Neural cell (in vitro differentiated cells): ENCODE measurements around the gene PNPLA5. TPM values are rescaled to one million over a fixed set of nuclear protein-coding genes. Genes with fewer than 3 reads are reported as not detected.

Experiments used
- H2AFZ ChIP-seq: fragments of 200-600, 300-800 bp; sonication (generic), shearing (Covaris generic); 2 replicates; pipeline ENCODE4 v1.6.0; 2014; ENCODE audit warnings: low read depth, mild to moderate bottlenecking, antibody characterized with exemption, low read length, moderate library complexity
- H3F3A ChIP-seq: fragments of 200-600 bp; shearing (Covaris generic); 2 replicates; pipeline ENCODE4 v1.6.1; 2016; ENCODE audit warnings: mild to moderate bottlenecking, moderate library complexity, mixed read lengths, antibody characterized with exemption, low read length; ENCODE audit not compliant: insufficient read depth, poor library complexity, severe bottlenecking
- H3K27ac ChIP-seq: fragments of 200-600, 300-800 bp; sonication (generic), shearing (Covaris generic); 2 replicates; pipeline ENCODE4 v1.5.1; 2014; ENCODE audit warnings: mild to moderate bottlenecking, low read length, moderate library complexity
- H3K27me3 ChIP-seq: fragments of 300-800, 200-600 bp; sonication (generic), shearing (Covaris generic); 2 replicates; pipeline ENCODE4 v1.6.0; 2014; ENCODE audit warnings: mild to moderate bottlenecking, low read depth, low read length, moderate library complexity; ENCODE audit not compliant: insufficient read depth
- H3K36me3 ChIP-seq: fragments of 300-800, 200-600 bp; sonication (generic), shearing (Covaris generic); 2 replicates; pipeline ENCODE4 v1.5.1; 2014; ENCODE audit warnings: mild to moderate bottlenecking, antibody characterized with exemption, low read length, moderate library complexity; ENCODE audit not compliant: insufficient read depth
- H3K4me2 ChIP-seq: fragments of 300-800, 200-600 bp; sonication (generic), shearing (Covaris generic); 2 replicates; pipeline ENCODE4 v1.6.0; 2014; ENCODE audit warnings: mild to moderate bottlenecking, low read length
- H3K4me3 ChIP-seq: fragments of 300-800, 200-600 bp; sonication (generic), shearing (Covaris generic); 2 replicates; pipeline ENCODE4 v1.5.1; 2014; ENCODE audit warnings: mild to moderate bottlenecking, low read length, moderate library complexity
- H3K79me2 ChIP-seq: fragments of 200-600 bp; shearing (Covaris generic); replicated peaks from 2 replicates; pipeline ENCODE4 v1.6.0; 2014; ENCODE audit warnings: mild to moderate bottlenecking, low read length, moderate library complexity; ENCODE audit not compliant: insufficient read depth
- H3K9ac ChIP-seq: fragments of 300-800, 200-600 bp; sonication (generic), shearing (Covaris generic); 2 replicates; pipeline ENCODE4 v1.6.1; 2016; ENCODE audit warnings: mild to moderate bottlenecking, low read length, mixed read lengths
- H3K9me2 ChIP-seq: fragments of 200-600 bp; shearing (Covaris generic); 2 replicates; pipeline ENCODE4 v1.6.1; 2016; ENCODE audit warnings: mild to moderate bottlenecking, low read length, mixed read lengths; ENCODE audit not compliant: insufficient read depth
- H3K9me3 ChIP-seq: fragments of 200-600, 300-800 bp; sonication (generic), shearing (Covaris generic); 2 replicates; pipeline ENCODE4 v1.6.1; 2016; ENCODE audit warnings: mild to moderate bottlenecking, mixed run types, low read length, moderate library complexity, mixed read lengths
- H4K20me1 ChIP-seq: fragments of 200-600 bp; shearing (Covaris generic); 2 replicates; pipeline ENCODE4 v1.6.1; 2016; ENCODE audit warnings: mild to moderate bottlenecking, mixed run types; ENCODE audit not compliant: insufficient read depth
- EP300 ChIP-seq: fragments of 450-650 bp; conservative IDR thresholded peaks from 2 replicates; pipeline ENCODE4 v1.6.1; 2014; ENCODE audit warnings: antibody characterized with exemption, mild to moderate bottlenecking, moderate library complexity; ENCODE audit not compliant: poor library complexity, severe bottlenecking
- EZH2 ChIP-seq: fragments of 200-600, 300-800 bp; shearing (Covaris generic), sonication (generic); IDR thresholded peaks from 2 replicates; pipeline ENCODE4 v1.6.1; 2014; ENCODE audit warnings: antibody characterized with exemption, low read length, borderline replicate concordance, mild to moderate bottlenecking; ENCODE audit not compliant: insufficient read depth, poor library complexity, severe bottlenecking
- MXI1 ChIP-seq: fragments of 450-650 bp; conservative IDR thresholded peaks from 2 replicates; pipeline ENCODE4 v1.6.1; 2014; ENCODE audit warnings: antibody characterized with exemption, mild to moderate bottlenecking; ENCODE audit not compliant: poor library complexity, severe bottlenecking
- POLR2AphosphoS5 ChIP-seq: IDR thresholded peaks from 2 replicates; pipeline ENCODE4 v1.6.1; 2012
- RAD21 ChIP-seq: fragments of 450-650 bp; conservative IDR thresholded peaks from 2 replicates; pipeline ENCODE4 v1.6.1; 2014; ENCODE audit warnings: antibody characterized with exemption, mild to moderate bottlenecking, moderate library complexity
- SMC3 ChIP-seq: fragments of 450-650 bp; conservative IDR thresholded peaks from 2 replicates; pipeline ENCODE4 v1.6.1; 2014; ENCODE audit warnings: antibody characterized with exemption, mild to moderate bottlenecking, moderate library complexity; ENCODE audit not compliant: poor library complexity
- TAF1 ChIP-seq: IDR thresholded peaks from 2 replicates; pipeline ENCODE4 v1.6.1; 2012; ENCODE audit warnings: low read depth
- polyA plus RNA-seq: library from polyadenylated mRNA; depleted of rRNA; stranded (reverse); fragments of >200 nt; gene quantifications from 2 replicates; pipeline ENCODE4 v1.2.3, GENCODE V29; 2014
- TF ChIP-seq, protein P1 (sequence below): IDR thresholded peaks from 2 replicates; pipeline ENCODE4 v1.6.1; 2012; ENCODE audit warnings: borderline replicate concordance
- TF ChIP-seq, protein P2 (sequence below): fragments of 450-650 bp; IDR thresholded peaks from 2 replicates; pipeline ENCODE4 v1.5.1; 2014; ENCODE audit warnings: antibody characterized with exemption, mild to moderate bottlenecking, moderate library complexity; ENCODE audit not compliant: poor library complexity, severe bottlenecking

The PNPLA5 gene
- polyA plus RNA-seq, 1 donor from 2014 or later = not detected

DNA sequence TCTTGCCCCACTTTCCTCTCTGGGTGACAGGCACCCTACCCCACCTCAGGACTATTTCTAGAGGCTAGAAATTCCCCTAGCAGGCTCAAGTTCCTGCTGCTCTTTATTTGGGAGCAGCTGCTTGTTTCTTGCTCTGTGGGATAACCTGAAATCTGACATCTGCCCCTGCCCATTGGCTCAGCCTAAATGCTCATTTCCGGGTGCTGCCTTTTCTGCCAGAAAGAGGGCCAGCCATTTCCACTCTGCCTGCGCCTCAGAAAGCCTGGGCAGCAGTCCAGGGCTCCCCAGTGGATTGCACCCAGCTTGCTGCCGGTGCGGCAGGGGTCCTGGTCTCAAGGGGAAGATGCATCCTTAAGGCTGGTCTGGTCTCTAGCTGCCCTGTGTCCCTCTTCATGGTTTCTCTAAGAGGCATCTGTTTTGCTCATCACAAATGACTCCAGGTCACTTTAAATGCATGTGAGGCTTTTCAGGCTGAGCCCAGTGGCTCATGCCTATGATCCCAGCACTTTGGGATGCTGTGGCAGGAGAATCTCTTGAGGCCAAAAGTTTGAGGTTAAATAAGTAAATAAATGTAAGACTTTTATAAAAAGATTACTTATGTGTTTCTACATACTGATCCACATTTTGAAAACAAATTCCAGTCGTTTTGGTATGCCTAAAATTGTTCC, 10.3 kb upstream of the PNPLA5 start (continued):
- TF ChIP-seq, protein P1, sequence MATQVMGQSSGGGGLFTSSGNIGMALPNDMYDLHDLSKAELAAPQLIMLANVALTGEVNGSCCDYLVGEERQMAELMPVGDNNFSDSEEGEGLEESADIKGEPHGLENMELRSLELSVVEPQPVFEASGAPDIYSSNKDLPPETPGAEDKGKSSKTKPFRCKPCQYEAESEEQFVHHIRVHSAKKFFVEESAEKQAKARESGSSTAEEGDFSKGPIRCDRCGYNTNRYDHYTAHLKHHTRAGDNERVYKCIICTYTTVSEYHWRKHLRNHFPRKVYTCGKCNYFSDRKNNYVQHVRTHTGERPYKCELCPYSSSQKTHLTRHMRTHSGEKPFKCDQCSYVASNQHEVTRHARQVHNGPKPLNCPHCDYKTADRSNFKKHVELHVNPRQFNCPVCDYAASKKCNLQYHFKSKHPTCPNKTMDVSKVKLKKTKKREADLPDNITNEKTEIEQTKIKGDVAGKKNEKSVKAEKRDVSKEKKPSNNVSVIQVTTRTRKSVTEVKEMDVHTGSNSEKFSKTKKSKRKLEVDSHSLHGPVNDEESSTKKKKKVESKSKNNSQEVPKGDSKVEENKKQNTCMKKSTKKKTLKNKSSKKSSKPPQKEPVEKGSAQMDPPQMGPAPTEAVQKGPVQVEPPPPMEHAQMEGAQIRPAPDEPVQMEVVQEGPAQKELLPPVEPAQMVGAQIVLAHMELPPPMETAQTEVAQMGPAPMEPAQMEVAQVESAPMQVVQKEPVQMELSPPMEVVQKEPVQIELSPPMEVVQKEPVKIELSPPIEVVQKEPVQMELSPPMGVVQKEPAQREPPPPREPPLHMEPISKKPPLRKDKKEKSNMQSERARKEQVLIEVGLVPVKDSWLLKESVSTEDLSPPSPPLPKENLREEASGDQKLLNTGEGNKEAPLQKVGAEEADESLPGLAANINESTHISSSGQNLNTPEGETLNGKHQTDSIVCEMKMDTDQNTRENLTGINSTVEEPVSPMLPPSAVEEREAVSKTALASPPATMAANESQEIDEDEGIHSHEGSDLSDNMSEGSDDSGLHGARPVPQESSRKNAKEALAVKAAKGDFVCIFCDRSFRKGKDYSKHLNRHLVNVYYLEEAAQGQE = no peak
- TF ChIP-seq TAF1 = no peak
- no peak for TF ChIP-seq POLR2AphosphoS5
- TF ChIP-seq EP300 = no peak

DNA sequence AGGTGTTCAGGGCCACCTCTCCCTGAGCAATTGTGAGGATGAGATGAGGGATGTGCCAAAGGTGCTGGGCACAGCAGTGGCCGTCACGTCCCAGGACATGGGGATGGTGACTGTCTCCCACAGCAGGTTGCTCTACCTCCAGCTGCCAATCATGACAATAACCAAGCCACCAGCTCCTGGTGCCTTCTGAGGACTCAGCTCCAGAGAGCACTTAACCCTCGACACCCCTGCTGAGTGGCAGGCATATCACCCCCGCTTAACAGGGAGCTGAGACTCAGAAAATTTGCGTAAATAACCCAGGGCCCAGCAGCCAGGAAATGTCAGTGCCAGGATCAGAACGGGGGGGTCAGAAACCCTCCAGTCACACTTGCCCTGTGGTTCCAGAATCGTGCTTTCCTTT, 8.4 kb upstream of the PNPLA5 start:
- Histone ChIP-seq H3K79me2 (no peaks in the 10 kb centered on the region), H4K20me1 (no peaks in the 10 kb centered on the region), H3K9me3 (no peaks in the 10 kb centered on the region), H3K27me3 (no peaks in the 10 kb centered on the region), H3K9ac (no peak overlapping the region), H3K36me3 (no peaks in the 10 kb centered on the region), H3K9me2 (no peaks in the 10 kb centered on the region), H3K4me2 (no peak overlapping the region), H3F3A (no peaks in the 10 kb centered on the region), H3K4me3 (no peak overlapping the region), H2AFZ (no peak overlapping the region), H3K27ac (no peak overlapping the region)
- TF ChIP-seq, protein P2, sequence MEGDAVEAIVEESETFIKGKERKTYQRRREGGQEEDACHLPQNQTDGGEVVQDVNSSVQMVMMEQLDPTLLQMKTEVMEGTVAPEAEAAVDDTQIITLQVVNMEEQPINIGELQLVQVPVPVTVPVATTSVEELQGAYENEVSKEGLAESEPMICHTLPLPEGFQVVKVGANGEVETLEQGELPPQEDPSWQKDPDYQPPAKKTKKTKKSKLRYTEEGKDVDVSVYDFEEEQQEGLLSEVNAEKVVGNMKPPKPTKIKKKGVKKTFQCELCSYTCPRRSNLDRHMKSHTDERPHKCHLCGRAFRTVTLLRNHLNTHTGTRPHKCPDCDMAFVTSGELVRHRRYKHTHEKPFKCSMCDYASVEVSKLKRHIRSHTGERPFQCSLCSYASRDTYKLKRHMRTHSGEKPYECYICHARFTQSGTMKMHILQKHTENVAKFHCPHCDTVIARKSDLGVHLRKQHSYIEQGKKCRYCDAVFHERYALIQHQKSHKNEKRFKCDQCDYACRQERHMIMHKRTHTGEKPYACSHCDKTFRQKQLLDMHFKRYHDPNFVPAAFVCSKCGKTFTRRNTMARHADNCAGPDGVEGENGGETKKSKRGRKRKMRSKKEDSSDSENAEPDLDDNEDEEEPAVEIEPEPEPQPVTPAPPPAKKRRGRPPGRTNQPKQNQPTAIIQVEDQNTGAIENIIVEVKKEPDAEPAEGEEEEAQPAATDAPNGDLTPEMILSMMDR = no peak
- no peak for TF ChIP-seq TAF1
- TF ChIP-seq MXI1 = no peak
- TF ChIP-seq, protein P1 = no peak
- no peak for TF ChIP-seq SMC3
- no peak for TF ChIP-seq EP300
- no peak for TF ChIP-seq RAD21
- TF ChIP-seq POLR2AphosphoS5 = no peak
- TF ChIP-seq EZH2 = no peak
